Subcutaneous abdominal adipose tissue (tissue), 5 donors: ENCODE results near the gene PFN4.
A peak's percentile ranks its signal among the peaks of the same experiment; 100 is the strongest.
"Not testable (repeated sequence)": the region's sequence is repeated elsewhere in the genome, so short reads cannot be mapped to it uniquely, and the experiment has no call there.

ENCODE experiments used
- H3K27ac ChIP-seq: one replicate; pipeline ENCODE4 v1.7.0; 2013; ENCODE audit warnings: low read depth, mild to moderate bottlenecking, inconsistent platforms, low read length, moderate library complexity
- H3K27me3 ChIP-seq, 5 donors: one replicate each; pipeline ENCODE4 v1.7.0; 2013; ENCODE audit warnings: low read length in 5 of 5, inconsistent platforms in 1 of 5; ENCODE audit not compliant: control insufficient read depth in 5 of 5, insufficient read depth in 4 of 5
- H3K36me3 ChIP-seq, 5 donors: one replicate each; pipeline ENCODE4 v1.7.0; 2013; ENCODE audit warnings: low read length in 5 of 5; ENCODE audit not compliant: control insufficient read depth in 5 of 5, insufficient read depth in 5 of 5
- H3K4me1 ChIP-seq, 5 donors: one replicate each; pipeline ENCODE4 v1.7.0; 2013; ENCODE audit warnings: low read length in 5 of 5, mild to moderate bottlenecking in 3 of 5, moderate library complexity in 1 of 5; ENCODE audit not compliant: control insufficient read depth in 5 of 5, insufficient read depth in 5 of 5
- H3K4me3 ChIP-seq, 5 donors: one replicate each; pipeline ENCODE4 v1.7.0; 2013; ENCODE audit warnings: low read length in 5 of 5, low read depth in 1 of 5
- H3K9ac ChIP-seq, 5 donors: one replicate each; pipeline ENCODE4 v1.7.0; 2013; ENCODE audit warnings: low read length in 5 of 5, mild to moderate bottlenecking in 4 of 5, moderate library complexity in 3 of 5
- H3K9me3 ChIP-seq, 5 donors: one replicate each; pipeline ENCODE4 v1.7.0; 2013; ENCODE audit warnings: low read length in 5 of 5; ENCODE audit not compliant: control insufficient read depth in 5 of 5
- donor health status: healthy.
- donor health status: healthy.
- donor health status: healthy.
- donor health status: healthy.
- donor health status: healthy.

Gene PFN4

GRCh38 chr2:24102677-24103076, 20.5 kb downstream of the PFN4 start:
- no peaks in the 10 kb centered on the region for H3K27me3 ChIP-seq
- H3K27ac ChIP-seq = no peak overlapping the region
- peaks cover 0 to 18% (median 9%) of the 10 kb centered on the region in 5 donors for H3K36me3 ChIP-seq
- no peak overlapping the region for H3K9ac ChIP-seq
- H3K4me3 ChIP-seq = no peak overlapping the region
- H3K9me3 ChIP-seq = peaks cover 0 to 3% (median 0%) of the 10 kb centered on the region in 5 donors
- peaks cover 0 to 5% (median 0%) of the 10 kb centered on the region in 5 donors for H3K4me1 ChIP-seq

- no peak overlapping the region for H3K27ac ChIP-seq
- H3K9ac ChIP-seq = no peak overlapping the region
- no peaks in the 10 kb centered on the region for H3K27me3 ChIP-seq
- H3K9me3 ChIP-seq = peaks cover 0 to 3% (median 0%) of the 10 kb centered on the region in 5 donors
- H3K4me1 ChIP-seq = peaks cover 0 to 5% (median 0%) of the 10 kb centered on the region in 5 donors
- H3K4me3 ChIP-seq = no peak overlapping the region
- H3K36me3 ChIP-seq = peaks cover 0 to 18% (median 9%) of the 10 kb centered on the region in 5 donors
Observed at GRCh38 chr2:24101992-24102391, 21.1 kb downstream of the PFN4 start.

GRCh38 chr2:24100732-24101131, 22.4 kb downstream of the PFN4 start:
- H3K4me1 ChIP-seq = not testable (repeated sequence)

GRCh38 chr2:24095171-24095677, 27.9 kb downstream of the PFN4 start:
- H3K36me3 ChIP-seq = peaks cover 0 to 14% (median 9%) of the 10 kb centered on the region in 5 donors
- H3K27me3 ChIP-seq, H3K9me3 ChIP-seq, H3K4me3 ChIP-seq, H3K9ac ChIP-seq, H3K4me1 ChIP-seq, H3K27ac ChIP-seq: not testable (repeated sequence)

More at GRCh38 chr2:24100732-24101131, 22.4 kb downstream of the PFN4 start:
- H3K36me3 ChIP-seq = peaks cover 4 to 24% (median 10%) of the 10 kb centered on the region in 5 donors
- not testable (repeated sequence) for H3K27ac ChIP-seq, H3K4me3 ChIP-seq, H3K9ac ChIP-seq, H3K27me3 ChIP-seq, H3K9me3 ChIP-seq

GRCh38 chr2:24093270-24093669, 29.9 kb downstream of the PFN4 start:
- H3K9me3 ChIP-seq, H3K4me1 ChIP-seq, H3K4me3 ChIP-seq, H3K27ac ChIP-seq, H3K9ac ChIP-seq, H3K27me3 ChIP-seq: not testable (repeated sequence)
- H3K36me3 ChIP-seq = peaks cover 0 to 19% (median 9%) of the 10 kb centered on the region in 5 donors

- no peak overlapping the region for H3K27ac ChIP-seq
- no peaks in the 10 kb centered on the region for H3K9me3 ChIP-seq
- H3K4me1 ChIP-seq = peaks cover 2 to 15% (median 11%) of the 10 kb centered on the region in 5 donors
- no peak overlapping the region for H3K9ac ChIP-seq
- no peak overlapping the region for H3K4me3 ChIP-seq
- H3K36me3 ChIP-seq = peaks cover 0 to 11% (median 3%) of the 10 kb centered on the region in 5 donors
- H3K27me3 ChIP-seq = no peaks in the 10 kb centered on the region
Observed at GRCh38 chr2:24088821-24089359, 34.2 kb downstream of the PFN4 start.

- H3K4me1 ChIP-seq = peaks cover 7 to 28% (median 20%) of the 10 kb centered on the region in 5 donors
- no peaks in the 10 kb centered on the region for H3K9me3 ChIP-seq
- no peaks in the 10 kb centered on the region for H3K27me3 ChIP-seq
- no peak overlapping the region for H3K27ac ChIP-seq
- peaks cover 0 to 20% (median 11%) of the 10 kb centered on the region in 5 donors for H3K36me3 ChIP-seq
- no peak overlapping the region for H3K4me3 ChIP-seq
- no peak overlapping the region for H3K9ac ChIP-seq
Observed at GRCh38 chr2:24087032-24087431, 36.1 kb downstream of the PFN4 start.

GRCh38 chr2:24086241-24086640, 36.9 kb downstream of the PFN4 start:
- Histone ChIP-seq H3K4me1 (peaks cover 7 to 28% (median 20%) of the 10 kb centered on the region in 5 donors), H3K9me3 (no peaks in the 10 kb centered on the region), H3K36me3 (peaks cover 0 to 27% (median 14%) of the 10 kb centered on the region in 5 donors), H3K27ac (no peak overlapping the region), H3K4me3 (no peak overlapping the region), H3K9ac (no peak overlapping the region), H3K27me3 (no peaks in the 10 kb centered on the region)

- peaks cover 7 to 28% (median 20%) of the 10 kb centered on the region in 5 donors for H3K4me1 ChIP-seq
- H3K9ac ChIP-seq = peak overlapping the region; percentile 68 to 89 (median 84)
- no peaks in the 10 kb centered on the region for H3K27me3 ChIP-seq
- no peaks in the 10 kb centered on the region for H3K9me3 ChIP-seq
- peak overlapping the region; percentile 95 for H3K27ac ChIP-seq
- H3K36me3 ChIP-seq = peaks cover 0 to 37% (median 23%) of the 10 kb centered on the region in 5 donors
- H3K4me3 ChIP-seq = peak overlapping the region; percentile 75 to 87 (median 79)
Observed at GRCh38 chr2:24085200-24085489, 38.0 kb downstream of the PFN4 start.

GRCh38 chr2:24084386-24085199, 38.5 kb downstream of the PFN4 start, which contains the start of gene TP53I3:
Gene TP53I3, minus strand, starts transcription at chr2:24084834. Its CDS starts 508 bp downstream, at chr2:24084326.
- Histone ChIP-seq H3K36me3 (peaks cover 0 to 42% (median 26%) of the 10 kb centered on the region in 5 donors), H3K4me3 (peak within 1 kb of the TSS; percentile 75 to 87 (median 79)), H3K9ac (peak within 1 kb of the TSS; percentile 68 to 89 (median 84)), H3K4me1 (peaks cover 7 to 28% (median 20%) of the 10 kb centered on the region in 5 donors), H3K9me3 (no peaks in the 10 kb centered on the region), H3K27me3 (no peaks in the 10 kb centered on the region), H3K27ac (peak within 1 kb of the TSS; percentile 95)
